K562 (cell line): ENCODE measurements around the gene TUBGCP6.

Experiments used
- CBFB ChIP-seq: sonication (generic); formaldehyde crosslinking; IDR thresholded peaks from 2 replicates; pipeline ENCODE4 v1.4.0; 2020; ENCODE audit warnings: mild to moderate bottlenecking, missing genetic modification reagents
- ETS1 ChIP-seq: conservative IDR thresholded peaks from 2 replicates; pipeline ENCODE4 v1.6.1; 2011; ENCODE audit warnings: low read depth, mild to moderate bottlenecking, low read length; ENCODE audit not compliant: control insufficient read depth
- MAFK ChIP-seq: IDR thresholded peaks from 2 replicates; pipeline ENCODE4 v1.6.1; 2011; ENCODE audit warnings: low read length, improper control_type of control experiment
- RAD51 ChIP-seq: fragments of 450-650 bp; IDR thresholded peaks from 2 replicates; pipeline ENCODE4 v1.7.1; 2016; ENCODE audit warnings: low read depth, mild to moderate bottlenecking, borderline replicate concordance
- RHOXF2B ChIP-seq: fragments of 250-450 bp; sonication (Bioruptor Pico); conservative IDR thresholded peaks from 2 replicates; pipeline ENCODE4 v1.5.1; 2021
- ZBTB49 ChIP-seq: sonication (generic); formaldehyde crosslinking; IDR thresholded peaks from 2 replicates; pipeline ENCODE4 v1.8.0; 2022; ENCODE audit warnings: missing genetic modification reagents, mild to moderate bottlenecking, borderline replicate concordance

- TF ChIP-seq ETS1: no peak
- no peak for TF ChIP-seq ZBTB49 (CRISPR knock-in tag)
- no peak for TF ChIP-seq RHOXF2B (CRISPR knock-in tag)
- no peak for TF ChIP-seq CBFB (CRISPR knock-in tag)
- no peak for TF ChIP-seq MAFK
- no peak for TF ChIP-seq RAD51
Measured at GRCh38 chr22:50186761-50187523, 57.9 kb downstream of the TUBGCP6 start.
